Measurements from ENCODE around the gene GRAMD1A.

DNA sequence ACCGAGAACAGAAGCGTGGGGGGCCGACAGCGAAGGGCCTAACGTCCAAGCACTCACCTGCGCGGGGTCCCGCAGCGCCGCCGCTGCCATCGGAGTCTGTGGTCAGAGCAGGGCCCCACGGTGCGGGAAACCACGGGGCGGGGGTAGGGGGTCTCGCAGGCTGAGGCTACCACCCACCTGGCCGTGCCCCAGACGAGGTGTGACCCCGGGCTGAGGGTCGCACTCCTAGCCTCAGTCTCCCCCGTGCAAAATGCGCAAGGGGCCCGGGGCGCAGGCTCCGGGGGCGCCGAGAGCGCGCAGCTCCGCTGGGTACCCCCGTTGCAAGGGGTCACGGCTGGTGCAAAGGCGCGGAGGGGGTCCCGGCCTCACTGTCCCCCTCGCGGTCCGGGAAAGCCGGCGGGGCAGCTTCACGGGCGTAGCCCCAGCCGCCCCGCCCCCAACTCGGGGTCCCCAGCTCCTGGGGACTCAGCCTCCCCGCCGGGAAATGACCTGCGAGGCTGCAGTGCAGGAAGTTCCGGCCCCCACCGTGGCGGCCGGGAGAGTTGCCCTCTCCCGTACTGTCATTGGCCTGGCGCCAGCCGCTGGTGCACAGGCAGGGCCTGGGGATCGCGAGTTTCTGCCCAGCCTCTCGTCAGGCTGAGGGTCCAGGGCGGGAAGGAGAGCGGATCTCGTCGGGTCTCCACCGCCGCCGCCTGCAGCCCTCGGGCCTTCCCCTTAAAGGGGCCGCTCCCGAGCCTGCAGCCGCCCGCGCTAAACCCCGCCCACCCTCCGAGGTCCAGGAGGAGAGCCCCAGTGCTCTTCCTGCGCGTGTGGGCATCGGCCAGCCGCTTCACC lies 36.3 kb upstream of the GRAMD1A start, which contains the start of gene ZNF792:
- TF ChIP-seq, protein P1, sequence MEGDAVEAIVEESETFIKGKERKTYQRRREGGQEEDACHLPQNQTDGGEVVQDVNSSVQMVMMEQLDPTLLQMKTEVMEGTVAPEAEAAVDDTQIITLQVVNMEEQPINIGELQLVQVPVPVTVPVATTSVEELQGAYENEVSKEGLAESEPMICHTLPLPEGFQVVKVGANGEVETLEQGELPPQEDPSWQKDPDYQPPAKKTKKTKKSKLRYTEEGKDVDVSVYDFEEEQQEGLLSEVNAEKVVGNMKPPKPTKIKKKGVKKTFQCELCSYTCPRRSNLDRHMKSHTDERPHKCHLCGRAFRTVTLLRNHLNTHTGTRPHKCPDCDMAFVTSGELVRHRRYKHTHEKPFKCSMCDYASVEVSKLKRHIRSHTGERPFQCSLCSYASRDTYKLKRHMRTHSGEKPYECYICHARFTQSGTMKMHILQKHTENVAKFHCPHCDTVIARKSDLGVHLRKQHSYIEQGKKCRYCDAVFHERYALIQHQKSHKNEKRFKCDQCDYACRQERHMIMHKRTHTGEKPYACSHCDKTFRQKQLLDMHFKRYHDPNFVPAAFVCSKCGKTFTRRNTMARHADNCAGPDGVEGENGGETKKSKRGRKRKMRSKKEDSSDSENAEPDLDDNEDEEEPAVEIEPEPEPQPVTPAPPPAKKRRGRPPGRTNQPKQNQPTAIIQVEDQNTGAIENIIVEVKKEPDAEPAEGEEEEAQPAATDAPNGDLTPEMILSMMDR (conservative IDR thresholded peaks at IDR 0.05; ENCODE audit: low read length), result no peak
- TF ChIP-seq EZH2phosphoT487 (IDR thresholded peaks at IDR 0.05; ENCODE audit: borderline replicate concordance, low read depth, low read length), result no peak
